Measurements from ENCODE around the gene PLEKHG3.

DNA sequence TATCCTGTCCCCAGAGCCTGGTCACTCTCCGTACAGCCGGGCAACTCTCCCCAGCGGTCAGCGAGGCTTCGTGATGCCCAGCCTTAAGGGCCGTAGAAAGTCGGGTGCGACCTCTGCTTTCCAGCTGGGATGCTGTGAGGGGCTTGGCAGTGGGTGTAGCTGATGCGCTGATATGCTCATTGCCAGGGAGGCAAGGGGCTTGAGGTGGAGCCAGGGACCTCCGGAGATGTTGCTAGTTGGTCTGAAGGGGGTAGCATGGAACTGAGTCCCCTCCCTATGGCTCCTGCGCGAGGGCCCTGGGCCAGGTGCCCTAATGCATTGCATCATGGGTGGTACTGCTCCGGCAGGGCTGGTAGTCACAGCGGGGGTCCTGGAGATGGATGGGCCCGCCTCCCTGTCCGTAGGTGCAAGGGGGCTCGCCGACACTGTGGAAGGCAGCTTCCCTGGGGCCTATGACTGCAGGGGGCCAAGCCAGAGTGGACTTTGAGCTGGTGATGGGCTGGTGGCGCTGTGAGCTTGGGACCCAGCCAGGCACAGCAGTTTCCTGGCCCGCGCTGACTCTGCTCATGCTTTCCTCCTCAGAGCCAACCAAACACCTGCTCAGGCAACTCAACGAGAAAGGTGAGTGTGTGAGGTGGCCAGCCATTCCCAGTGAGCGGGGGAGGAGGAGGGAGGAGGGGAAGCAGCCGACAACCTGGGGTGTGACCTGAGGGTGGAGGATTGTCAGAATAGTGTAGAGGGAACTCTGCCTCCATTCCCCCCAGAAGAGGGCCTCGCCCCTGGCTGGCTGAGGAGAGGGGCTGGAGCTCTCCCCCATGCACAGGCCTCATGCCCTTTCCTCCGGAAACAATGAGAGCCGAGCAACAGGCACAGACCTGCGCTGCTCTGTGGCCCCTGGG, 32.3 kb downstream of the PLEKHG3 start:
- TF ChIP-seq, protein P1, sequence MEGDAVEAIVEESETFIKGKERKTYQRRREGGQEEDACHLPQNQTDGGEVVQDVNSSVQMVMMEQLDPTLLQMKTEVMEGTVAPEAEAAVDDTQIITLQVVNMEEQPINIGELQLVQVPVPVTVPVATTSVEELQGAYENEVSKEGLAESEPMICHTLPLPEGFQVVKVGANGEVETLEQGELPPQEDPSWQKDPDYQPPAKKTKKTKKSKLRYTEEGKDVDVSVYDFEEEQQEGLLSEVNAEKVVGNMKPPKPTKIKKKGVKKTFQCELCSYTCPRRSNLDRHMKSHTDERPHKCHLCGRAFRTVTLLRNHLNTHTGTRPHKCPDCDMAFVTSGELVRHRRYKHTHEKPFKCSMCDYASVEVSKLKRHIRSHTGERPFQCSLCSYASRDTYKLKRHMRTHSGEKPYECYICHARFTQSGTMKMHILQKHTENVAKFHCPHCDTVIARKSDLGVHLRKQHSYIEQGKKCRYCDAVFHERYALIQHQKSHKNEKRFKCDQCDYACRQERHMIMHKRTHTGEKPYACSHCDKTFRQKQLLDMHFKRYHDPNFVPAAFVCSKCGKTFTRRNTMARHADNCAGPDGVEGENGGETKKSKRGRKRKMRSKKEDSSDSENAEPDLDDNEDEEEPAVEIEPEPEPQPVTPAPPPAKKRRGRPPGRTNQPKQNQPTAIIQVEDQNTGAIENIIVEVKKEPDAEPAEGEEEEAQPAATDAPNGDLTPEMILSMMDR (IDR thresholded peaks at IDR 0.05) = no peak
- no peak for TF ChIP-seq POLR2A (IDR thresholded peaks at IDR 0.05)
